ENCODE results near the gene CR1. TPM values are rescaled to one million over a fixed set of nuclear protein-coding genes. Genes with fewer than 3 reads are reported as not detected.
A peak's percentile ranks its signal among the peaks of the same experiment; 100 is the strongest.
"Not testable (repeated sequence)": the region's sequence is repeated elsewhere in the genome, so short reads cannot be mapped to it uniquely, and the experiment has no call there.

CR1 gene
- total RNA-seq, 1 donor from 2014 or later, result 1.6 TPM

- DNase-seq (ENCODE audit: low spot score), result peak; percentile 27
These were observed 176.7 kb downstream of the CR1 start for GRCh38 chr1:207672522-207673130.

- no peak for DNase-seq (ENCODE audit: low spot score)
These were observed 177.4 kb downstream of the CR1 start for GRCh38 chr1:207673399-207673798.

DNA sequence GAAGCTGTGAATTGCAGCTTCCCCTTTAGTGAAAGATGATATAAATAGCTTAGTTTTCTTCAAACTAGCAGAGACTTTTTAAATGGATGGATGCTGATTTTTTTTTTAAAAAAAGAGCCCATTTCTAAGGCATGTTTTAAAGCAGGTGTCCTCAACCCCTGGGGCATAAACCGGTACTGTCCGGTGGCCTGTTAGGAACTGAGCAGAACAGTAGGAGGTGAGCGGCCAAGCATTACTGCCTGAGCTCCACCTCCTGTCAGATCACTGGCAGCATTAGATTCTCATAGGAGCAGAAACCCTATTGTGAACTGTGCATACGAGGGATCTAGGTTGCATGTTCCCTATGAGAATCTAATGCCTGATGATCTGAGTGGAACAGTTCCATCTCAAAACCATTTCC, 180.2 kb downstream of the CR1 start:
- no peak for DNase-seq (ENCODE audit: low spot score)

DNA sequence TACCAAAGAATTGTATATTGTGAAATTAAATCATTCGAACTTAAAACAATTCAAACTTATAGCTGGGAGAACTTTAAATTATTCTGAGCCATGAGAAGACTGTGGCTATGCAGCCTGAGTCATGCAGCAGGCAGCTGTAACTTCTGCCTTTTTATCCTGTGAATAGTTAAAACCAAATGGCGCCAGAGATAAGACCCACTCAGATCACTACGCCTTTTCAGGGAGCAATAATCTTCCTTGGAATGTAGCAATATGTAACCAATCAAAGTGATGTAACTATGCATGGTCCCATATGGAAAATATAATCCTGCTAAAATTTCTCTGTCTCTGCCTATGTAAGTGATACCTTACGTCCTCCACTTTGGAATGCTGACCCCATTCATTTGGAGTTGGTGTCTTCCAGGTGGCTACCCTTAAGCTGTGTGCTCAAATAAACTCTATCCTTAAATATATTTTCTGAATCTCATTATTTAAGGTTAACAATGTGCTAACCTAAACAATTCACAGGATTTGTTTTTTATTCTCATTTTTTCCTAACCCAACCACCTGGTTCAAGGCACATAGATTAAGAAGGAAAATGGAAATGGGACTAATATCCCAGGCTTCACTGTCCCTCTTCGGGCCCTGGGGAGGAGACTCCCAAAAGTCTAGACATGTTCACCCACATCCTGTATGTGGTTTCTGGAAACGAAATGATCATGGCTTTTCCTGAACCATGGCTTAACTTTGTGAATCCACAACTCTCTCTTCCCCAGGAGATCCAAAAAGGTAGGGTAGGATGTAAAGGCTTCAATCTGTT, 184.8 kb downstream of the CR1 start:
- DNase-seq (ENCODE audit: low spot score), result not testable (repeated sequence)

- DNase-seq (ENCODE audit: low spot score), result not testable (repeated sequence)
These were observed 187.0 kb downstream of the CR1 start for GRCh38 chr1:207682872-207683434.

- not testable (repeated sequence) for DNase-seq (ENCODE audit: low spot score)
These were observed 194.6 kb downstream of the CR1 start for GRCh38 chr1:207690551-207690950.

DNA sequence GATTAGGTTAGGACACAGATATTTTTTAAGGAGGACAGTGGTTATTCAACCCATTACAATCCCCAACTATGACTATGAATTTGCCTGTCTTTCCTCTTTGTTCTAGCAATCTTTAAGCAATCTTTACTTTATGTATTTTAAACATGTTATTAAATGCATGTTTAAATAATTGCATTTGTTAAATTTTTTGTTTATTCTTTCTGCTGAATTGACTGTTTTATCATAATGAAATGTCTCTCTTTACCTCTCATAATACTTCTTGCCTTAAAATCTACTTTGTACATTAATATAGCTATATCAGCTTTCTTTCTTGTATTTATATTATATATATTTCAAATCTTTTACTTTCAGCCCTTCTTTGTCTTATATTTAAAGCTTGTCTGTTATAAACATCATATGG, 195.1 kb downstream of the CR1 start:
- no peak for DNase-seq (ENCODE audit: low spot score)

Other genes starting within 250 kb of the CR1 start
- 17.9 TPM for gene CD55, start 174.5 kb upstream of the CR1 start, total RNA-seq
- 0.32 TPM for gene CR2, start 41.8 kb upstream of the CR1 start, total RNA-seq
- gene CR1L, start 149.0 kb downstream of the CR1 start, total RNA-seq, result not detected